ENCODE measurements around the gene ANKRD2.

The ANKRD2 gene

DNA sequence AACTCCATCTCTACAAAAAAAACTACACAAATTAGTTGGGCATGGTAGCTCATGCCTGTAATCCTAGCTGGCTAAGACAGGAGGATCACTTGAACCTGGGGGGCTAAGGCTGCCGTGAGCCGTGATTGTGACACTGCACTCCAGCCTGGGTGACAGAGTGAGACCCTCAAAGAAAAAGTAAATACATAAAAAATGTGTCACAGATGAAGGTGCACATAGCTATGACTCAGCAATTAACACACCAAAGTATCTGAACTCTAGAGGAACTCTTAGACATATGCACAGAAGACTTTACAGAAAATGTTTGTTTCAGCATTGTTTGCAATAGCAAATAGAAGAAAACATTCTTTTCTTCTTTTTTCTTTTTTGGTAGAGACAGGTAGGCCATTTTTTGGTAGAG lies 25.2 kb downstream of the ANKRD2 start:
- DNase-seq: no peak

DNA sequence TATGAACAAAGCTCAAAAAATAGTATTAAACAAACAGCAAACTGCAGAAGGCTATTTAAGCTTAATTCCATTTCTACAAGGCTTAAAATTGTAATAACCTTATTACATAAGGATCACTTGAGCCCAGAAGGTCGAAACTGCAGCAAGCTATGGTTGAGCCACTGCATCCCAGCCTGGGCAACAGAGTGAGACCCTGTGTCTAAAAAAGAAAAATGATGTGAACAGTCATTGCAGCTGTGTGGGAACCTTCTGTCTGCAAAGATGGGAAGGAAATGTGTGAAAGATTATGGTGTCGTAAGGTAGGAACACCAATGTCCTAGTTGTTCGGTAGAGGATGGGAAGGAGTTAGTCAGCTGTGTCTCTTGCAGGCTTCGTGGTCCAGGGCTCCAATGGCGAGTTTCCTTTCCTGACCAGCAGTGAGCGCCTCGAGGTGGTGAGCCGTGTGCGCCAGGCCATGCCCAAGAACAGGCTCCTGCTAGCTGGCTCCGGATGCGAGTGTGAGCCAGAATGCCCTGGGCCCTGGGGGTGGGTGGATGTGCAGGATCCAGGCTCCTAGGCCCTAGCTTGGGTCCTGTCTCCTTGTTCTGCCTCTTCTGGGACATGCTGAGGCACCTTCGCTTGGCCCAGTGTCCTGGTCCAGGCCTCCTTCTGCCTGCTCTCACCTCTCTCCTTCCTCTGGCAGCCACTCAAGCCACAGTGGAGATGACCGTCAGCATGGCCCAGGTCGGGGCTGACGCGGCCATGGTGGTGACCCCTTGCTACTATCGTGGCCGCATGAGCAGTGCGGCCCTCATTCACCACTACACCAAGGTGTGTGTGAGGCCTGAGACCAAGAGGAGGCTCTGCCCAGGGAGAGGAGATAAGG lies 26.1 kb downstream of the ANKRD2 start:
- DNase-seq: no peak

DNA sequence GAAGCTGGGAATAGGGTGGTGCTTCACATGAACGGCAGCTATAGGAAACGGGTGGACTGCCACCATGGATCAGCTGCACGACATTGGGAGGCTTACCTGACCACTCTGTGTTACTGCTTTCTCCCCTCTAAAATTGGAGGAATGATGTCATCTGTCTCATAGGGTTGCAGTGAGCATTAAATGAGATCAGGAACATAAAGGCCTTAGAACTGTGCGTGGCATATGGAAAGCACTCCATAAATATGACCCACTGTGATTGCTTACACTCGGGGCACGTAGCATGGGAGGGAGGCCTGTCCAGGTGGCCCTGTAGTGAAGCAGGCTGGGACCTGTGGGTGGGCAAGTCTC lies 26.7 kb downstream of the ANKRD2 start:
- DNase-seq: no peak

DNA sequence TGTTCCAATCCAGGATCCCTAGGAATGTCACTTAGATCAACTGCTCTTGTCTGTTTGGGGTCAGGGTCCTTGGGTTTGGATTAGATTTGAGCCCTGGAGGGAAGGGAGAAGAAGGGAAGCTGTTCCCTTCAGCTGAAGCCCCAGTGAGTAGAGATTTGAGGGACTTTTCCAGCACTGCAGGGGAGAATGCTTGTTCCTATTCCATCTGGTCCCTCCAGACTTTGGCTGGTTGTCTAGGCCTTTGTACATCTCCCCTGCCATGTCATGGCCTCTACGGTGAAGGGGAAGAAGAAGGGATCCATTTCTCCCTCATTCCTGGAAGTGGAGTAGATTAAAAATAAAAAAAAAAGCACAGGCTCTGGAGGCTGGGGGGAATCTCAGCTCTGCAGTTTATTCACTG lies 28.0 kb downstream of the ANKRD2 start:
- DNase-seq: no peak

DNA sequence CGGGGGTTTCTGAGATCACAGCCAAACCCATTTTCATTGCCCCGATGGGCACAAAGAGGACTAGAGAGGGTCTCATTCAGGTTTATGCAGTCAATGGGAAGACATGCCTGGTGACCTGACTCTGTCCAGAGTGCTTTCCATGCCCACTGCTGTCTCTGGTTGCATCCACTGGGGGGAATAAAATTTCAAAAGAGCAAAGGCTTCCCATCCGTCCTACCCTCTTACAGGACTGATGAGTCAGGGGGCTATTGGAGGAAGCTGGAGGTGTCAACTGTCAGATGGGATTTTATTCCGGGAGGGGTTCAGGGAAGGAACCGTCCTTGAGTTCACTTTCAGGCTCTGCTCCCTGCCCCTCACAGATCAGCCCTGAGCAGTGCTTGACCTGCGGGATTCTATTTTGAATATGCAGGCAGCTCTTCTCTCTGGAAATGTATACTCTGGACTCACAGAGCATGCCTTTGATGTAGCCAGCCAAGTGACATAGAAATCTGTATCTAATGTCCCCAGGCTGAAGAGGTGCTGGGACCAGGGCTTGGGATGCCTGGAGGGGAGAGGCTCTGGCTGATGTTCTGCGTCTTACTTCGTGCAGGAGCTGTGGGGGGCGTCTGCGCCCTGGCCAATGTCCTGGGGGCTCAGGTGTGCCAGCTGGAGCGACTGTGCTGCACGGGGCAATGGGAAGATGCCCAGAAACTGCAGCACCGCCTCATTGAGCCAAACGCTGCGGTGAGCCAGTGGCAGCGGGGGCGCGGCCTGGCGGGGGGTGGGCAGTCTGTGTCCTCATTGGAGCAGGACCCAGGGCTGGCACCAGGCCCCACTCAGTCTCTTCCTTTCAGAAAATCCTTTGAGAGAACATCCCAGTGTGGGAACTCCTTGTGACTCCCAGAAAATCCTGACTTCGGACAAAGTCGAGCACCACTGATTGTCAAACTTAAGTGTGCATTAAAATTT lies 29.0 kb downstream of the ANKRD2 start:
- no peak for DNase-seq

DNA sequence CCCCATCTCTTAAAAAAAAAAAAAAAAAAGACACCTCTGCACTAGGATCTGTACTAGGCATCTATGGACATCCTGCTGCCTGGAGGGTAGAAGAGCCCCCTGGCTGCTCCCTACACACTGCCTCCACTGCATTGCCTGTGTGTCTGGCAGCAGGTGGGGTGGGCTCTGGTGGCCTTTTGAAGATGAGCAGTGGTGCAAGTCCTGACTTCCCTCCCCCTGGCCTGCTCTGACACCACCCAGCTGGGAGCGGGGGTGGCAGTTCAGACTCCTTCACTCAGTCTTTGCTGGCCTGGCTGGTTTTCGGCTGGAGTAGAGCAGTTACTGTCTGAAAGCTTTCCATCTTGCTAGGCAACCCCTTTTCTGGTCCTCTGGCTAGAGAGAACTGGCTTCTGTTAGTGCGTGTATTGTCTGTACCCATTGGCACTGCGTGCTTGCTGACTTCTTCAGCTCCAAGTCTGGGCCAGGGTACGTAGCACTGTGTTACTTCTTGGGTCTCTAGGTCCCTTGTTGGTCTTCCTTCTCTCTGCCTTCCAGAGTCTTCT lies 34.6 kb downstream of the ANKRD2 start:
- no peak for DNase-seq

DNA sequence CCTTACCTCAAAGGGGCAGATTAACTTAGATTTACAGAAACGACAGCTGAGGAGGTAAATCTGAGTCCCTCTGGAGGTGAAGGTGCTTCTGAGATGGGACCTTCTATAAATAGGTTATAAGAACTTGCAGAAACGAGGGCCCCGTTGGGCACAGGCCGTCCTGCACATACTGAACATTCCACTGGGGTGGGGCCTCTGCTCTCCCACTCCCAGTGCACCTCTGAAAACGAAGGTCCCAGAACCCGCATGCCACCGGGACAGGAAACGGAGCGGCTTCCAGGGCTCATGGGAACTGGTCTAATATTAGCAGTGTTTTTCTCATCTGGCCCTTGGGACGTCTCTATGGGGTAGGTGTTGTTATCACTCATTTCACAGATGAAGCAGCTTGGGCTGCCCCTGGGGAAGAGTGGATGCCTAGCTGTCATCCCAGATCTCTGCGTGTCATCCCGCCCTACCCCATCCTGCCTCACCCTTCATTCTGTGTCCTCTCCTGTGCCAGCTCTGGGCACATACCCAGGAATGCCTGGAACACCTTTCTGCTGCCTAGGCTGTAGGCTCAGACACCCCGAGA lies 36.5 kb downstream of the ANKRD2 start:
- DNase-seq: no peak

DNA sequence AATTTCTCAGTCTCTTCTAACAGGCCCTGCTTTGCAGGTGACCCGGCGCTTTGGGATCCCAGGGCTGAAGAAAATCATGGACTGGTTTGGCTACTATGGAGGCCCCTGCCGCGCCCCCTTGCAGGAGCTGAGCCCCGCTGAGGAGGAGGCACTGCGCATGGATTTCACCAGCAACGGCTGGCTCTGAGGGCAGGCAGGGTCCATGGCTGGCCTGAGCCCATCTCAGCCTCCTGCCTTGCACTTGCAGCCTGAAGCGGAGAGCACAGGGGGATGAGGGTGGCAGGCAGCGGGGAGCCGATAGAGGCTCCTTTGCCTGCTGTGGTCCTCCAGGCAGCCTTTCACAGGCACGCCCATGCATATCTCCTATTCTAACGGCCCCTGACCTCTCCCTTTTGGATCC lies 38.9 kb downstream of the ANKRD2 start:
- no peak for DNase-seq

DNA sequence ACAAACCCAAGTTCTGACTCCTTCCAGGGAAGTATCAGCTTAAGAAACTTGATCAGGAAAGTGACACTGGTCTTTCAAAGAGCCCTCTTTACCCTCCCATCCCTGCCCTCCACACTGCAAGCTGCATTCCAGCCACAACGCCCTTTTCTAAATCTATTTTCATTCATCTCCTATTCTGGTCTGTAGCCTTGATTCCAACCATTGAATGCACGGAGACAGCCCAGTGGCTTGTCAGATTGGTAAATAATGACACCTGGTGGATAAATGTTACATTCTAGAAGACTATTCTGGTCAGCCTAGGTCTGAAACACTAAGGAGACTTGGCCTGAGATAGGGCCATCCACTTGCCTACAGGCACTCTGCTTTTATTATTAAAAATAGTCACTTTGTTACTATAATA lies 39.8 kb downstream of the ANKRD2 start:
- DNase-seq: peak; percentile 52

DNA sequence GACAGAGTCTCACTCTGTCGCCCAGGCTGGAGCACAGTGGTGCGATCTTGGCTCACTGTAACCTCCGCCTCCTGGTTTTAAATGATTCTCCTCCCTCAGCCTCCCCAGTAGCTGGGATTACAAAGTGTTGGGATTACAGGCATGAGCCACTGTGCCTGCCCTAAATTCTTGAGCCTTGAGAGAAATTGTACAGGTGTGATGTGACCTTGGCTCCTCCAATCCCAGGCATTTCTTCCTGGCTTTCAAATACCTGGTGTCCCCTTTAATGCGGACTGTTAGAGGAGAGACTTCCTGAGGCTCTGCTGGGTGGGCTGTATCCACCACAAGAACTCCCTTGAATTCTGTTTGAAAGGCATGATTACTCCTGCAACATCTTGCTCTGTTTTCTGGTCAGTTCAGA lies 45.7 kb downstream of the ANKRD2 start:
- DNase-seq: no peak

DNA sequence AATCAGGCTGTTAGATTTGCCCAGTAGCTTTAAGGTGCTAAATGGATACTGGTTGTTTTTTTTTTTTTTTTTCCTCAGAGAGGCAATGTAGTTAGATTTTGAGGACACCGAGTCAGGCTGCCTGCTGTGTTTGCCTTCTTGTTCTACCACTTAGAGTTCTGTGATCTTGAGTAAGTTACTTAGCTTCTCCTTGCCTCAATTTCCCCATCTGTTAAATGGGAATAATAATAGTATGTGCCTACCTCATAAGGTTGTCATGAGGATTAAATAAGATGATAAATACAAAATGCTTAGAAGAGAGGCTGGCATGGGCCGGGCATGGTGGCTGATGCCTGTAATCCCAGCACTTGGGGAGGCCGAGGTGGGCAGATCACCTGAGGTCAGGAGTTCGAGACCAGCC lies 46.2 kb downstream of the ANKRD2 start:
- no peak for DNase-seq

DNA sequence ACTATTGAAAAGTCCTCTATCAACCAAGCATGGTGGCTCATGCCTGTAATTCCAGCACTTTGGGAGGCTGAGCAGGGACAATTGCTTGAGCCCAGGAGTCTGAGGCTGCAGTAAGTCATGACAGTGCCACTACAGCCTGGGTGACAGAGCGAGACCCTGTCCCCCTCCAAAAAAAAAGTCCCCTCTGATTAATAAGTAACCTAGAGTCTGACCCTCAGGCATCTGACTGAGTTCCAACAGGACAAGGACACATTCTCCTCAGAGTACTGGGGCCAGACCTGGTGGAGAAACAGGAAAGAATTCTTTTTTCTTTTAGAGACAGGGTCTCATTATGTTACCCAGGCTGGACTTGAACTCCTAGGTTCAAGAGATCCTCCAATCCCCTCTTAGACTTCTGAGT lies 50.7 kb downstream of the ANKRD2 start:
- no peak for DNase-seq

DNA sequence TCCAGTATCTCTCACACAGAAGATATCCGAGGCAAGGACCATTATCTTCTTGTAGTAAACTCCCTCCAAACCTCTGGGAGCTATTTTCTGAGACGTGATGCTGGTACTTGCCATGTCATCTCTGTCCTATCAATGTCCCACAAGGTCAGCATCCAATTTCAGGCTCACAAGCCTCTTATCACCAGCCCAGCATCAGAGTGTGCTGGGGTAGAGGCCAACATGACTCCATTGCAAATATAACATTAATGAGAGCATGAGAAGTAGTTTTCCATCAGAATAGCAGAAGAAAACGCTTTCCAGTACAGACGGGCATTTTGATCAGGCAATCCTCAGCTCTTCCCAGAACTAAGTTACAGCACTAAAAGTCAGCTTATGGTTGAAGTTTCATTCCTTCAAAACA lies 55.2 kb downstream of the ANKRD2 start:
- DNase-seq: no peak

DNA sequence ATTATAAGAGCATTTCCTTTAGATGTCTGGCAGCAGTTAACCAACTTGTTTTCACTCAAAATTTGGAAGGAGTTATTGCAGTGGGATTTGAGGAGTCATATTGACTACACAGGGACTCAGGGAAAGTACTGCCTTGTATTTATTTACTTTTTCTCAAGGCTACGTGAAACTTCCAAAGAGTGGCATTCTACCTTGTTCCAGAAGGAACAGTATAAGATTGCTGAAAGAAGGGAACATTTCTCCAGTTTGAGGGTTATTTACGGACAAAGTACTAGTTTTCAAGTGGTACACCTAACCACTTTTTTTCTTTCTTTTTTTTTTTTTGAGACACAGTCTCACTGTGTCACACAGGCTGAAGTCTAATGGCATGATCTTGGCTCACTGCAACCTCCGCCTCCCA lies 55.6 kb downstream of the ANKRD2 start:
- no peak for DNase-seq

DNA sequence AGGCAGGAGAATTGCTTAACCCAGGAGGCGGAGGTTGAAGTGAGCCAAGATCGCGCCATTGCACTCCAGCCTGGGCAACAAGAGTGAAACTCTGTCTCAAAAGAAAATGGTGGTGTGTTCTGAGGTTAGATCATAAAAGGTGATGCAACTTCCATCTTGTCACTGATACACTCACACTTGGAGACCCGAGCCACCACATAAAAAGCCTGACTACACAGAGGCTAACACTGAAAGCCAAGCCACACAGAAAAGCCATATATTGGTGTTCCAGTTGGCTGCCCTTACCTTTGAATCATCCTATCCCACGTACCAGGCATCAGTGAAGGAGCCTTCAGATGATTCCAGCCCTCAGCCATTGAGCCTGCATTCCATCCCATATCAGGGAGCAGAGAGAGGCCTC lies 56.7 kb downstream of the ANKRD2 start:
- DNase-seq: no peak

DNA sequence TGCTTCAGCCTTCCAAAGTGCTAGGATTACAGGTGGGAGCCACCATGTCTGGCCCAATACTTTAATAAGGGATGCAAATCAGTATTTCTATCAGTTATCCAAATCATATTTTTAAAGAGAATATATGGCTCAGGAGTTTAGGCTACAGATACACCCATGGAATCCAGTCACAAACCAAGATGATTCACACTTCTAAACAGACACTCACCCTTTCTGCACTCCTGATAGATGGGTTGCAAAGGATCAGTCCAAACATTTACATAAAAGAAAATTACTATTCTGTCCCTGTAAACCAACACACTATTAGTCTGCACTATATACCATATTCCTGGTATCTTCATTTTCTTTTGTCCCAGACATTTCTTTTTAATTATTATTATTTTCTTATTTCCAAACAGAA lies 58.5 kb downstream of the ANKRD2 start:
- no peak for DNase-seq

DNA sequence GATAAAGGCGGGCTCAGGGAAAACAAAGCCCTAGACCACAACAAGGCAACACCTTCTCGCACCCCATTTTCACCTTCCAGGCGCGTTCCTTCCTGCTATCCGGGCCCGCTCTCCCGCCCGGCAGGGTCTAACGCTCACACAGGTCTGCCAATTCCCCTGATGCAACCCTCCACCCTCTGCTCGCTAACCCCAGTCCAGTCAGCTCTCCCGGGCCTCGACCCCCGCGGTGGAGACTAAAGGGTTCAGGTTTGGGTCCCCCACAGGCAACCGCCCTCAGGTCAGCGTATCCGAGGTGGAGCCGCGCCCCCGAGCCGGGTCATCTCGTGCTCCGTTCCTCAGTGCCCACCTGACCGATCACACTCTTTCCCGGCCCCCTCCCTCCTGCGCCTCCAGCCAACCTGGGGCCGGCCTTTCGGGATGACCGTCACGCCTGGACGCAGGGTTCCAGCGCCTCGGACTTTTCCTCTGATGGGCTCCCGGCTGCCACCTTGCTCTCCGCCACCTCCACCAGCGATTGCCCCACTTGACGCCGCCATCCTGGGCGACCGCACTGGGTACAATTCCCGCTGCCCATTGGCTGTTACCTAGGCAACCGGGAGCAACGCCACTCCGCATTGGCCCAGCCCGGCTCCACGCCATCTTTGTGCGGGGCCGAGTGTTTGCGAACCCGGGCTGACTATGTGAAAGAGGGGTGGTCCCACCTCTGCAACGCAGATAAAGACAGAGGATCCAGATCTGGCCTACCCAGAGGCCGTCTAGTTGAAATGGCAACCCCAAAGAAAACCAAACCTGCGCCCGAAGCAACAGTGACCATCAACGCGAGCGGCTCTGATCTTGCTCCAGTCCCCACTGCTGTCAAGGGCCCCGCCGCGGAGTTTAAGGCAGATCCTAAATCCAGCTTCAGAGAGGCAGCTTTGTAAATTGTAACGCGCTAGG lies 60.6 kb downstream of the ANKRD2 start, which contains the start of gene MORN4:
Gene MORN4 (minus strand): TSS at position 552 of the 936 bp plus-strand sequence. CDS start 13,847 bp downstream, outside the sequence.
- peak; percentile 96 for DNase-seq

Measured in right forelimb (tissue), 1 donor.